GM12873 (cell line): ENCODE results near the gene ANKRD44.

ENCODE experiments used
- TF ChIP-seq, protein P1 (sequence below): IDR thresholded peaks from 2 replicates; pipeline ENCODE4 v1.5.1; 2012; ENCODE audit warnings: low read depth, mild to moderate bottlenecking, moderate library complexity, low read length, control low read depth; ENCODE audit not compliant: insufficient read depth; ENCODE audit errors: missing control alignments

The ANKRD44 gene

DNA sequence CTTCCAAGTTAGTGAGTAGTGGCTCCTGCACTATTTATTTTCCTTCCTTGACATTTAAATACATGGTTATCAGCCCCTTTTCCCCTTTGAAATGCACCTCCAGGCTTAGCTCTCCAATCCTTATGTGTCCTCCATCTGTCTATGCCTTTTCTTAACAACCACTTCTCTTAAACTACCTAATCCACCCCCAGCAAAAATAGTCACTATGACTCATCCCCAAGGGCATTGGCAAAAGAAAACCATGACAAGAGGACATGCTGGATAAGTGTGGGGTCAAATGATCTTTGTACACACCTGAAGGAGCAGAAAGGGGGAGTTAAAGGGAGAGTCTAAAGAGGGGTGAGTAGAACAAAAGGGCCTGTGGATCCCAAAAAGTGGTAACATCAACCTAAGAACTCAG lies 127.2 kb downstream of the ANKRD44 start:
- TF ChIP-seq, protein P1, sequence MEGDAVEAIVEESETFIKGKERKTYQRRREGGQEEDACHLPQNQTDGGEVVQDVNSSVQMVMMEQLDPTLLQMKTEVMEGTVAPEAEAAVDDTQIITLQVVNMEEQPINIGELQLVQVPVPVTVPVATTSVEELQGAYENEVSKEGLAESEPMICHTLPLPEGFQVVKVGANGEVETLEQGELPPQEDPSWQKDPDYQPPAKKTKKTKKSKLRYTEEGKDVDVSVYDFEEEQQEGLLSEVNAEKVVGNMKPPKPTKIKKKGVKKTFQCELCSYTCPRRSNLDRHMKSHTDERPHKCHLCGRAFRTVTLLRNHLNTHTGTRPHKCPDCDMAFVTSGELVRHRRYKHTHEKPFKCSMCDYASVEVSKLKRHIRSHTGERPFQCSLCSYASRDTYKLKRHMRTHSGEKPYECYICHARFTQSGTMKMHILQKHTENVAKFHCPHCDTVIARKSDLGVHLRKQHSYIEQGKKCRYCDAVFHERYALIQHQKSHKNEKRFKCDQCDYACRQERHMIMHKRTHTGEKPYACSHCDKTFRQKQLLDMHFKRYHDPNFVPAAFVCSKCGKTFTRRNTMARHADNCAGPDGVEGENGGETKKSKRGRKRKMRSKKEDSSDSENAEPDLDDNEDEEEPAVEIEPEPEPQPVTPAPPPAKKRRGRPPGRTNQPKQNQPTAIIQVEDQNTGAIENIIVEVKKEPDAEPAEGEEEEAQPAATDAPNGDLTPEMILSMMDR, result no peak

DNA sequence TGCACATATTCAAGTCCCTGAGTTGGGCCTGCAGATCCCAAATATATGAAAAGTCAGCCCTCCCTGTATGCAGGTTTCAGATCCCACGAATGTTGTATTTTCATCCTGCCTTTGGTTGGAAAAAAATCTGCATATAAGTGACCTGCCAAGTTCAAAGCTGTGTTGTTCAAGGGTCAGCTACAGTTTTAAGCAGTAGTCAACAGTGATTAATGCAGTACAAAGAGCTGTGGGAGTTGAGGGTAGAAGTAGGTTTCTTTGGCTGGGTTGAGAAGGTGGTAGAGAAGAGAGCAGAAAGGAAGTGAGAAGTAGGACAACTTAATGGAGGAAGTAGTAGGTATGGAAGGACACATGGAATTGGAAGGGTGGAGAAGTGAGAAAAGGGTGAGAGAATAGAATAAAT lies 127.9 kb downstream of the ANKRD44 start:
- TF ChIP-seq, protein P1, result no peak

DNA sequence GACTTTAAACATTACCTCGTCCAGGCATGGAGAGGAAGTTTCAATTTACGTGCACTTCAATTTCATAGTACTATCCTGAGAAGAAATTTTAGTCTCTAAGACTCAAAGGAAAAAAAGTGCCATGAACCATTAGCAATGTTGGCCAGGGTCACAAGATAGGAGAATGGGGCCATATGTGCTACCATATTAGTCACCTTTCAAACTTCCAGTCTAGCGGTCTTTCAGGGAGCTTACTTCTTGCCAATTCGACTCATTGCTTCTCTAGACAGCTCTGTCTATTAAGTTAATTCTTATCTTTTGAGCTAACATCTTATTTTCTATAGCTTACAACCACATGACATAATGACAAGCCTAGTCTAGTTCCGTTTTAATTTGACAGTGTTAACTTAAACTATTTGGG lies 129.1 kb downstream of the ANKRD44 start:
- TF ChIP-seq, protein P1, result no peak

DNA sequence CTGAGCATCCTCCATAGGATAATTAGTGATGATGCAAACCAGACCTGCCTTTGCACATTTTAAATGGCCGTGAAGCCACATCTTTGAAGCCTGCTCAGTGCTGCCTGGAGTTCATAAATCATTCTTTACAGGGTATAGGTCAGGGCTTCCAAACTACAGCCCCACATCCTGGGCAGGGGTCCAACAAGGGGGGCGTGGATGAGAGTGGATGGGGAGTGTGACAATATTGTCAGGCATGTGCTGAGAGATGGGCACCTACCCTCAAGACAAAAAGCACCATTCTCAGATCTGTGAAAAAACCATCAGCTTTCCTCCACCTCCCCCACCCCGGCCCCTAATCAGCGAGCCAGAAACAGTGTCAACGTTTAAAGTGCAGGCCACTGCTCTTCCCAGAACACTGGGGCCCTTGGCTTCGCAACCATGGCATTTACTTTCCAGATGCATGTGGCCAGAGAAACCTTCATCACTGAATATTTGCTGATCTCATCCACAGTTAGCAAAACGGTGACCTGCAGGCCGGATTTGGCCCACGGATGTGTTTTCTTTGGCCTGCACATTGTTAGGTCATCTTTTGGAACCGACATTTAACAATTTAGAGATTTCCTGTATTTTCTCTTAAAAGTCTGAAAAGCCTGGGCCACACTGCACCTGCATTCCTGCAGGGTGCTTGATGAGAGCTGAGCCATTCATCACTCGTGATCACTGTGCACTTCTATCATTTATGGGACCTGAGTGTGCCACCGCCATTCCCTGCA lies 130.7 kb downstream of the ANKRD44 start:
- TF ChIP-seq, protein P1, result no peak

DNA sequence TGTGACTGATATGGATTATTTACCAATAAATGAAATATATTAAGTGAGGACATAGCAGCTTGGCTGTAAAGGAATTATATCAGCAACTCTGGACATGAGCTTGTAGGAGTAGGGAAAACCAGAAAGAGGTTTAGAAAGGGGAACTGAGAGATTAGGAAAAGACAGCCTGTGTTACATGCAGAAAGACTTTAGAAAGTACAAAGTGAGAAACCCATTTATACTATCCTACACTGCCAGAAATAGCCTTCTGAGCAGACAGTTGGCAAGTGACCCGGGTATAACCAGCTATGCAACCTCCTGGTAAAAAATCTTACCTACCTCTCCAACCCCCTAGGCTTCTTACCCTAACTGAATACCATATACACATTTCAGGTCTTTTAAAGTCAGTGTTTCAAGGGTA lies 134.1 kb downstream of the ANKRD44 start:
- TF ChIP-seq, protein P1, result no peak

DNA sequence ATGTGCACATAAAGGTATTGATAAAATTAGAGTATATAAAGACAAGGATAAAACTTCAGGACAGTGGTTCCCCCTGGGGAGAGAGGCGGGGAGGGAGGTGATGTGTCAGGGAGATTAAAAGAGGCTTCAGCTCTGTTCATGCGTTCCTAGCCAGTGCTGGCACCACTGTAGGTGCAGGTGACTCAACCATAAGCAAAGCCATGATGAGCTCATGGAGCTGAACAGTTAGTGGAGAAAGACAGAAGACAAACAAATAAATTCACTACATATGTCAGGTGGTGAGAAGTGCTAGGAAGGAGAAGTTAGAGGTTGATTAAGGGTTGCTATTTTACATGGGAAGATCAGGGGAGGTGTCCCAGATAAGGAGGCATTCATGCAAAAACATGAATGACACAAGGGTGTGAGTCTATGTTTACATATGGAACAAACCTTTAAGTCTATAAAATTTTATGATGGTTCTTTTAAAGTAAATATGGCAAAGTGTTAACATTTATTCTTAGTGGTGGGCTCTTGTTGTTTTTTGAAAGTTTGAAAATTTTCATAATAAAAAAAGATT lies 136.0 kb downstream of the ANKRD44 start:
- TF ChIP-seq, protein P1, result no peak

DNA sequence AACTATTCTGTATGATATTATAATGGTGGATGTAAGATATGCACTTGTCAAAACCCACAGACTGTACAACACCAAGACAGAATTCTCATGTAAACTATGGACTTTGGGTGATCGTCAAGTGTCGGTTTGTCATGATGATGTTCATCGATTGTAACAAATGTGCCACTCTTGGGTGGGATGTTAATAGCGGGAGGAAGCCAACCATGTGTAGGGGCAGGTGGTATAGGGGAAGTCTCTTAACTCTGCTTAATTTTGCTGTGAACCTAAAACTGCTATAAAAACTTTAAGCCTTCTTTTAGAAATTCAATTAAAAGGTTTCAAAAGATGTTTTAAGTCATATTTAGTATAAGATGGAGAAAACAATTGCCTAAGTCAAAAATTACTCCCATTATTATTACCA lies 139.0 kb downstream of the ANKRD44 start:
- TF ChIP-seq, protein P1, result no peak
